Measurements from ENCODE around the gene ICAM4. TPM values are rescaled to one million over a fixed set of nuclear protein-coding genes. Genes with fewer than 3 reads are reported as not detected.

The ICAM4 gene
- total and polyA plus RNA-seq, 9 of the 15 experiments (the other 6 are each of a cell fraction or from before 2014, with no cell fraction given): 14.1 to 86.1 (median 29.6) TPM

GRCh38 chr19:10290876-10291553 lies 4.3 kb downstream of the ICAM4 start (continued):
- no peak for TF ChIP-seq ATF3 (IDR thresholded peaks at IDR 0.05)
- TF ChIP-seq ATF3 (CRISPR knock-in tag; conservative IDR thresholded peaks at IDR 0.05): no peak
- no peak for TF ChIP-seq RBM14 (IDR thresholded peaks at IDR 0.05; ENCODE audit: borderline replicate concordance, insufficient read depth, low read depth, low read length)
- no peak for TF ChIP-seq DMBX1 (CRISPR knock-in tag; IDR thresholded peaks at IDR 0.05; ENCODE audit: borderline replicate concordance)
- no peak for TF ChIP-seq SREBF1 (IDR thresholded peaks at IDR 0.05; ENCODE audit: borderline replicate concordance, low read depth, low read length)
- TF ChIP-seq, protein P1, sequence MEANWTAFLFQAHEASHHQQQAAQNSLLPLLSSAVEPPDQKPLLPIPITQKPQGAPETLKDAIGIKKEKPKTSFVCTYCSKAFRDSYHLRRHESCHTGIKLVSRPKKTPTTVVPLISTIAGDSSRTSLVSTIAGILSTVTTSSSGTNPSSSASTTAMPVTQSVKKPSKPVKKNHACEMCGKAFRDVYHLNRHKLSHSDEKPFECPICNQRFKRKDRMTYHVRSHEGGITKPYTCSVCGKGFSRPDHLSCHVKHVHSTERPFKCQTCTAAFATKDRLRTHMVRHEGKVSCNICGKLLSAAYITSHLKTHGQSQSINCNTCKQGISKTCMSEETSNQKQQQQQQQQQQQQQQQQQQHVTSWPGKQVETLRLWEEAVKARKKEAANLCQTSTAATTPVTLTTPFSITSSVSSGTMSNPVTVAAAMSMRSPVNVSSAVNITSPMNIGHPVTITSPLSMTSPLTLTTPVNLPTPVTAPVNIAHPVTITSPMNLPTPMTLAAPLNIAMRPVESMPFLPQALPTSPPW (CRISPR knock-in tag; IDR thresholded peaks at IDR 0.05): peak; percentile 74
- no peak for TF ChIP-seq ZNF282 (CRISPR knock-in tag; IDR thresholded peaks at IDR 0.05)
- no peak for TF ChIP-seq MTA3 (IDR thresholded peaks at IDR 0.05; ENCODE audit: borderline replicate concordance)
- TF ChIP-seq NCOA2 (IDR thresholded peaks at IDR 0.05; ENCODE audit: partially characterized antibody in 2 of 2): no peak
- no peak for TF ChIP-seq ELK1 (CRISPR knock-in tag; IDR thresholded peaks at IDR 0.05)
- no peak for TF ChIP-seq PURB (CRISPR knock-in tag; IDR thresholded peaks at IDR 0.05; ENCODE audit: low read depth)
- TF ChIP-seq EP400 (IDR thresholded peaks at IDR 0.05): peak; percentile 78; the same call in 1 of the 2 replicates
- no peak for TF ChIP-seq GABPB2 (CRISPR knock-in tag; conservative IDR thresholded peaks at IDR 0.05)
